KMS-11 (cell line): ENCODE data around the gene CEBPE.

Source experiments
- H2AFZ ChIP-seq: fragments of 200-600 bp; sonication (generic); 2 replicates; pipeline ENCODE4 v1.6.1; 2016; ENCODE audit warnings: antibody characterized with exemption, mixed run types, low read depth
- H3K27ac ChIP-seq: fragments of 200-600 bp; sonication (generic); 2 replicates; pipeline ENCODE4 v1.6.1; 2016; ENCODE audit warnings: mild to moderate bottlenecking, mixed run types
- H3K27me3 ChIP-seq: fragments of 200-600 bp; sonication (generic); 2 replicates; pipeline ENCODE4 v1.6.1; 2017; ENCODE audit warnings: mild to moderate bottlenecking, low read depth, mixed run types, moderate library complexity; ENCODE audit not compliant: insufficient read depth
- H3K36me3 ChIP-seq: fragments of 200-600 bp; sonication (generic); 2 replicates; pipeline ENCODE4 v1.6.1; 2017; ENCODE audit warnings: mild to moderate bottlenecking, mixed run types; ENCODE audit not compliant: insufficient read depth
- H3K4me1 ChIP-seq: fragments of 200-600 bp; sonication (generic); 2 replicates; pipeline ENCODE4 v1.6.1; 2016; ENCODE audit warnings: mild to moderate bottlenecking, low read depth, mixed run types; ENCODE audit not compliant: poor library complexity, severe bottlenecking
- H3K4me2 ChIP-seq: fragments of 200-600 bp; sonication (generic); 2 replicates; pipeline ENCODE4 v1.7.0; 2016; ENCODE audit warnings: mild to moderate bottlenecking, mixed run types
- H3K4me3 ChIP-seq: fragments of 200-600 bp; sonication (generic); IDR thresholded peaks from 2 replicates; pipeline ENCODE4 v1.6.1; 2017; ENCODE audit warnings: low read depth, low read length, mixed read lengths; ENCODE audit not compliant: insufficient read depth
- H3K79me2 ChIP-seq: fragments of 200-600 bp; sonication (generic); 2 replicates; pipeline ENCODE4 v1.6.1; 2016; ENCODE audit warnings: low read depth, mixed run types; ENCODE audit not compliant: insufficient read depth
- H3K9ac ChIP-seq: fragments of 200-600 bp; sonication (generic); 2 replicates; pipeline ENCODE4 v1.6.1; 2016; ENCODE audit warnings: mild to moderate bottlenecking, mixed run types
- H4K20me1 ChIP-seq: fragments of 200-600 bp; sonication (generic); 2 replicates; pipeline ENCODE4 v1.6.1; 2016; ENCODE audit warnings: mild to moderate bottlenecking, mixed run types; ENCODE audit not compliant: insufficient read depth
- TF ChIP-seq, protein P1 (sequence below): fragments of 200-600 bp; sonication (generic); conservative IDR thresholded peaks from 2 replicates; pipeline ENCODE4 v1.6.1; 2017; ENCODE audit warnings: low read depth, mild to moderate bottlenecking, antibody characterized with exemption, low read length, moderate library complexity, mixed read lengths

CEBPE gene

GRCh38 chr14:23147676-23148075 lies 28.6 kb upstream of the CEBPE start:
- H3K79me2 ChIP-seq: no peaks in the 10 kb centered on the region
- TF ChIP-seq, protein P1, sequence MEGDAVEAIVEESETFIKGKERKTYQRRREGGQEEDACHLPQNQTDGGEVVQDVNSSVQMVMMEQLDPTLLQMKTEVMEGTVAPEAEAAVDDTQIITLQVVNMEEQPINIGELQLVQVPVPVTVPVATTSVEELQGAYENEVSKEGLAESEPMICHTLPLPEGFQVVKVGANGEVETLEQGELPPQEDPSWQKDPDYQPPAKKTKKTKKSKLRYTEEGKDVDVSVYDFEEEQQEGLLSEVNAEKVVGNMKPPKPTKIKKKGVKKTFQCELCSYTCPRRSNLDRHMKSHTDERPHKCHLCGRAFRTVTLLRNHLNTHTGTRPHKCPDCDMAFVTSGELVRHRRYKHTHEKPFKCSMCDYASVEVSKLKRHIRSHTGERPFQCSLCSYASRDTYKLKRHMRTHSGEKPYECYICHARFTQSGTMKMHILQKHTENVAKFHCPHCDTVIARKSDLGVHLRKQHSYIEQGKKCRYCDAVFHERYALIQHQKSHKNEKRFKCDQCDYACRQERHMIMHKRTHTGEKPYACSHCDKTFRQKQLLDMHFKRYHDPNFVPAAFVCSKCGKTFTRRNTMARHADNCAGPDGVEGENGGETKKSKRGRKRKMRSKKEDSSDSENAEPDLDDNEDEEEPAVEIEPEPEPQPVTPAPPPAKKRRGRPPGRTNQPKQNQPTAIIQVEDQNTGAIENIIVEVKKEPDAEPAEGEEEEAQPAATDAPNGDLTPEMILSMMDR: no peak
- H3K27ac ChIP-seq: no peak overlapping the region
- H2AFZ ChIP-seq: no peak overlapping the region
- H3K27me3 ChIP-seq: no peaks in the 10 kb centered on the region
- H3K4me3 ChIP-seq: no peak overlapping the region
- H3K4me1 ChIP-seq: no peaks in the 10 kb centered on the region
- no peaks in the 10 kb centered on the region for H4K20me1 ChIP-seq
- H3K9ac ChIP-seq: no peak overlapping the region
- H3K4me2 ChIP-seq: no peak overlapping the region
- no peaks in the 10 kb centered on the region for H3K36me3 ChIP-seq

DNA sequence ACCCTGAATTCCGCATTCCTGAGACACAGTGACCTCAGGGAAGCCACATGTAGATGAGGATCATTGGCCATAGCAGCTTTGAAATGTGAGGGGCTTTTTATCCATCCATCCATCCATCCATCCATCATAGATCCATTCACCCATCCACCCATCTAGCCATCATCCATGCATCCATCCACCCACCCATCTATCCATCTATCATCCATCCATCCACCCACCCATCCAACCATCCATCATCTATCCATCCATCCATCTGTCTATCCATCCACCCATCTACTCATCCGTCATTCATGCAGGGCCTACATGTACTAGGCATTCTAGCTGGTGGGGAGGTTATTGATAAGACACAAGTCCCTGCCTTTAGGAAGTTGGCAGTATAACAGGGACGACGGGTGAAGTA lies 27.9 kb upstream of the CEBPE start:
- Histone ChIP-seq H3K4me3 (no peak overlapping the region), H3K27me3 (no peaks in the 10 kb centered on the region), H3K36me3 (no peaks in the 10 kb centered on the region), H3K27ac (no peak overlapping the region), H3K9ac (no peak overlapping the region), H3K79me2 (no peaks in the 10 kb centered on the region), H2AFZ (no peak overlapping the region), H4K20me1 (no peaks in the 10 kb centered on the region), H3K4me2 (no peak overlapping the region), H3K4me1 (no peaks in the 10 kb centered on the region)
- TF ChIP-seq, protein P1: no peak

DNA sequence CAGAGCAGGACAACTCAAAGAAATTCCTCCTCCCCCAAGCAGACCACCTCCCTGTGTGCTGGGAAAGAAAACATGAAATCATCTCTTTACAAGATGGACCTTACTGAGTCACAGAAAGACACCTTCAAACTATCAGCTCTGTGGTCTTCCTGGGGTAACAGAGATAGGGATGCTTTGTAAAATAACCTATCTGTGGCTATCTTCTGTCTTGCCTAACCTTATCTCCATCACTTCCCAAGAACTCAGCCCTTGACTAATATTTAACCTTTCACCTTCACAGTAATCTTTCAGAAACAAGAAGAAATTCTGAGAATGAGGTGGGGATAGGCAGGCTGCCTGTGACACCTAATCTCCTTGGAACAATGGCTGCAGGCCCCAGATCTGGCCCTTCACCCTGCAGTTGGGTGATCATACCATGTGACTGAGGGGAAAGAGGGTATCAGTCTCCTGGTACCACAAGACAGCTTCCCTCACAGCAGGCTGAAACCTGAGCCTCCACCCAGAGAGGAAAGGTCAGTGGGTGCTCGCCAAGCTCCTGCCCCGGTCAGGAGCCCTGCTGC lies 27.4 kb upstream of the CEBPE start:
- Histone ChIP-seq H3K4me3 (no peak overlapping the region), H2AFZ (no peak overlapping the region), H3K9ac (no peak overlapping the region), H3K27me3 (no peaks in the 10 kb centered on the region), H3K4me1 (no peaks in the 10 kb centered on the region), H3K4me2 (no peak overlapping the region), H3K36me3 (no peaks in the 10 kb centered on the region), H4K20me1 (no peaks in the 10 kb centered on the region), H3K79me2 (no peaks in the 10 kb centered on the region), H3K27ac (no peak overlapping the region)
- TF ChIP-seq, protein P1: no peak

DNA sequence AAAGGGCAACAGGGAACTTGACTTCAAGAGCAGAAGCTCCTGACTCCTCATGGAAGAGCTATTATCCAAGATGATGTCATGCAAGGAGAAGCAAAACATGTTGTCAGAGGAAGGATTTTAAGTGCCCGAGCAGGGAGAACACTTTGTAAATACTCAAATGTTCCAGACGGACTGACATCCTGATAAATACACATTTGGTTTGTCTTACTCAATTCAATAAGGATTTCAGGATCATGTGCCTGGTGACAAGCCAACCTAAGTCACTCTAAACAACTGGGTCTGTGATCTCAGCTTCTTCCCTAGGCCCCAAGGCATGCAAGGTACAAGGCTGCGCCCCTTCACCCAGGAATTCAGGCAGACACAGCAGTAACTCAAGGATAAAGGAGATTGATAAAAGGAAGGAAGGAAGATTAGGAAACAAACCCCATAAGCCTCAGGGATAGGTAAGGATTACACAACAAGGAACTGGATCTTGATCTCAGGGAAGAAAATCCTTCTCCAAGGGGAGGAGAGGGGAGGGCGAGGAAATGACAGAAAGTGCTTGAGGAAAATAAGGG lies 26.8 kb upstream of the CEBPE start:
- Histone ChIP-seq H3K36me3 (no peaks in the 10 kb centered on the region), H2AFZ (no peak overlapping the region), H3K27ac (no peak overlapping the region), H3K9ac (no peak overlapping the region), H3K4me1 (no peaks in the 10 kb centered on the region), H3K4me2 (no peak overlapping the region), H3K27me3 (no peaks in the 10 kb centered on the region), H4K20me1 (no peaks in the 10 kb centered on the region), H3K4me3 (no peak overlapping the region), H3K79me2 (no peaks in the 10 kb centered on the region)
- TF ChIP-seq, protein P1: no peak
